ENCODE data around the gene MPEG1.

Gene MPEG1

DNA sequence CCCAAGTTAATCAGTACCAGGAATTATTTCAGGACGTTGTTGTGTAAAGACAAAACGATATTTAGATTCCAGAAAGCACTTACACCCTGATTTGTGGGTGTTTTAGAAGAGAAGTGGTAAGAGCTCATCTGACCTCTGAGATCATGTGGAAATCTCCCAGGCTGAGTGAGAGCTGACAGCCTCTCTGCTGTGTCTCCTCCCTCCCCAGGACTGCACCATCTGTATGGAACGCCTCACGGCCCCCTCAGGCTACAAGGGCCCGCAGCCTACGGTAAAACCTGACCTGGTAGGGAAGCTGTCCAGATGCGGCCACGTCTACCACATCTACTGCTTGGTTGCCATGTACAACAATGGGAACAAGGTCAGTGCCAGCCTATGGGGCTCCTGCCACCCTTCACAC lies 20.8 kb downstream of the MPEG1 start:
- H3K9me3 ChIP-seq (ENCODE audit: insufficient read depth, low read depth, low read length), result no peaks in the 10 kb centered on the region; the same call in 1 of the 2 replicates
- no peaks in the 10 kb centered on the region for H3K27me3 ChIP-seq (ENCODE audit: insufficient read depth, low read length, poor library complexity, severe bottlenecking)
- H3K4me1 ChIP-seq (ENCODE audit: insufficient read depth, low read length, poor library complexity, severe bottlenecking), result peaks cover 10% of the 10 kb centered on the region
- no peak overlapping the region for H3K4me2 ChIP-seq (ENCODE audit: low read depth, low read length, poor library complexity, severe bottlenecking)
- no peaks in the 10 kb centered on the region for H3K9me2 ChIP-seq (replicated peaks; ENCODE audit: low read depth, low read length)
- 0 out of 2 replicates have a peak, but pooled peaks cover 3% of the 10 kb centered on the region for H3K36me3 ChIP-seq (ENCODE audit: insufficient read depth, low read length)
- no peak overlapping the region for H2AFZ ChIP-seq (ENCODE audit: low read length)
- H4K20me1 ChIP-seq (ENCODE audit: insufficient read depth, low read length, poor library complexity, severe bottlenecking), result no peaks in the 10 kb centered on the region
- TF ChIP-seq EZH2phosphoT487 (IDR thresholded peaks at IDR 0.05; ENCODE audit: borderline replicate concordance), result no peak
- TF ChIP-seq, protein P1, sequence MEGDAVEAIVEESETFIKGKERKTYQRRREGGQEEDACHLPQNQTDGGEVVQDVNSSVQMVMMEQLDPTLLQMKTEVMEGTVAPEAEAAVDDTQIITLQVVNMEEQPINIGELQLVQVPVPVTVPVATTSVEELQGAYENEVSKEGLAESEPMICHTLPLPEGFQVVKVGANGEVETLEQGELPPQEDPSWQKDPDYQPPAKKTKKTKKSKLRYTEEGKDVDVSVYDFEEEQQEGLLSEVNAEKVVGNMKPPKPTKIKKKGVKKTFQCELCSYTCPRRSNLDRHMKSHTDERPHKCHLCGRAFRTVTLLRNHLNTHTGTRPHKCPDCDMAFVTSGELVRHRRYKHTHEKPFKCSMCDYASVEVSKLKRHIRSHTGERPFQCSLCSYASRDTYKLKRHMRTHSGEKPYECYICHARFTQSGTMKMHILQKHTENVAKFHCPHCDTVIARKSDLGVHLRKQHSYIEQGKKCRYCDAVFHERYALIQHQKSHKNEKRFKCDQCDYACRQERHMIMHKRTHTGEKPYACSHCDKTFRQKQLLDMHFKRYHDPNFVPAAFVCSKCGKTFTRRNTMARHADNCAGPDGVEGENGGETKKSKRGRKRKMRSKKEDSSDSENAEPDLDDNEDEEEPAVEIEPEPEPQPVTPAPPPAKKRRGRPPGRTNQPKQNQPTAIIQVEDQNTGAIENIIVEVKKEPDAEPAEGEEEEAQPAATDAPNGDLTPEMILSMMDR (conservative IDR thresholded peaks at IDR 0.05; ENCODE audit: low read length), result no peak
- H3K9ac ChIP-seq (ENCODE audit: low read depth, low read length, poor library complexity, severe bottlenecking), result no peak overlapping the region
- H3K4me3 ChIP-seq (ENCODE audit: low read length, poor library complexity, severe bottlenecking), result no peak overlapping the region
- no peaks in the 10 kb centered on the region for H3K79me2 ChIP-seq (ENCODE audit: insufficient read depth, low read length)
- H3F3A ChIP-seq (ENCODE audit: low read depth), result no peaks in the 10 kb centered on the region

DNA sequence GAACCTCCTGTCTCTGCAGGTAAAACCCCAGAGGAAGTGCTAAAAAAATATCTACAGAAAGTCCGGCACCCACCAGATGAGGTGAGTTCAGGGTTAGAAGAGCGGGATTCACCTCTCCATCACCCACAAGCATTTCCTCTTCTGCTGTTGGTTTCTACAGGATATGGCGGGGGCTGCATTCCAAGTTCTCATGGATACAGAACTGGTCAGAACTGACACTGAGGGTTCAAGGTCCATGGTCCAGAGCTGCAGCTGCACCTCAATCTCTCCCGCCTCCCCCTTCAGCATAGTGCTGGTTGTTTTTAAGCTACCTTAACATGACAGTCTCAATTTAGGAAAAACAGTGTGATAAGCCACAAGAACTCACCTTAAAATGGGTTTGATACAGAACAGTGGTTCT lies 21.6 kb downstream of the MPEG1 start:
- TF ChIP-seq, protein P1 (conservative IDR thresholded peaks at IDR 0.05; ENCODE audit: low read length), result no peak
- TF ChIP-seq EZH2phosphoT487 (IDR thresholded peaks at IDR 0.05; ENCODE audit: borderline replicate concordance), result no peak
- H3K9me2 ChIP-seq (replicated peaks; ENCODE audit: low read depth, low read length), result no peaks in the 10 kb centered on the region
- H3K36me3 ChIP-seq (ENCODE audit: insufficient read depth, low read length), result 0 out of 2 replicates have a peak, but pooled peaks cover 3% of the 10 kb centered on the region
- no peak overlapping the region for H3K4me2 ChIP-seq (ENCODE audit: low read depth, low read length, poor library complexity, severe bottlenecking)
- no peak overlapping the region for H2AFZ ChIP-seq (ENCODE audit: low read length)
- no peak overlapping the region for H3K9ac ChIP-seq (ENCODE audit: low read depth, low read length, poor library complexity, severe bottlenecking)
- H3K27me3 ChIP-seq (ENCODE audit: insufficient read depth, low read length, poor library complexity, severe bottlenecking), result no peaks in the 10 kb centered on the region
- H3K79me2 ChIP-seq (ENCODE audit: insufficient read depth, low read length), result no peaks in the 10 kb centered on the region
- H3K4me3 ChIP-seq (ENCODE audit: low read length, poor library complexity, severe bottlenecking), result no peak overlapping the region
- H3K9me3 ChIP-seq (ENCODE audit: insufficient read depth, low read depth, low read length), result no peaks in the 10 kb centered on the region
- no peaks in the 10 kb centered on the region for H4K20me1 ChIP-seq (ENCODE audit: insufficient read depth, low read length, poor library complexity, severe bottlenecking)
- peaks cover 5% of the 10 kb centered on the region for H3K4me1 ChIP-seq (ENCODE audit: insufficient read depth, low read length, poor library complexity, severe bottlenecking)
- H3F3A ChIP-seq (ENCODE audit: low read depth), result no peaks in the 10 kb centered on the region

GRCh38 chr11:59189986-59190385 lies 22.7 kb downstream of the MPEG1 start:
- Histone ChIP-seq H3K9ac (ENCODE audit: low read depth, low read length, poor library complexity, severe bottlenecking) (no peak overlapping the region), H3K4me1 (ENCODE audit: insufficient read depth, low read length, poor library complexity, severe bottlenecking) (no peaks in the 10 kb centered on the region), H3K4me2 (ENCODE audit: low read depth, low read length, poor library complexity, severe bottlenecking) (no peak overlapping the region), H3K9me3 (ENCODE audit: insufficient read depth, low read depth, low read length) (no peaks in the 10 kb centered on the region), H3F3A (ENCODE audit: low read depth) (no peaks in the 10 kb centered on the region), H3K9me2 (replicated peaks; ENCODE audit: low read depth, low read length) (no peaks in the 10 kb centered on the region), H4K20me1 (ENCODE audit: insufficient read depth, low read length, poor library complexity, severe bottlenecking) (no peaks in the 10 kb centered on the region), H3K36me3 (ENCODE audit: insufficient read depth, low read length) (0 out of 2 replicates have a peak, but pooled peaks cover 3% of the 10 kb centered on the region), H2AFZ (ENCODE audit: low read length) (no peak overlapping the region), H3K27me3 (ENCODE audit: insufficient read depth, low read length, poor library complexity, severe bottlenecking) (no peaks in the 10 kb centered on the region), H3K79me2 (ENCODE audit: insufficient read depth, low read length) (no peaks in the 10 kb centered on the region), H3K4me3 (ENCODE audit: low read length, poor library complexity, severe bottlenecking) (no peak overlapping the region)
- TF ChIP-seq, protein P1 (conservative IDR thresholded peaks at IDR 0.05; ENCODE audit: low read length), result no peak
- TF ChIP-seq EZH2phosphoT487 (IDR thresholded peaks at IDR 0.05; ENCODE audit: borderline replicate concordance), result no peak
